ENCODE results near the gene ZNF407.

Gene ZNF407

GRCh38 chr18:74728586-74728985, 130.9 kb downstream of the ZNF407 start:
- DNase-seq (ENCODE audit: low read depth), result no peak

DNA sequence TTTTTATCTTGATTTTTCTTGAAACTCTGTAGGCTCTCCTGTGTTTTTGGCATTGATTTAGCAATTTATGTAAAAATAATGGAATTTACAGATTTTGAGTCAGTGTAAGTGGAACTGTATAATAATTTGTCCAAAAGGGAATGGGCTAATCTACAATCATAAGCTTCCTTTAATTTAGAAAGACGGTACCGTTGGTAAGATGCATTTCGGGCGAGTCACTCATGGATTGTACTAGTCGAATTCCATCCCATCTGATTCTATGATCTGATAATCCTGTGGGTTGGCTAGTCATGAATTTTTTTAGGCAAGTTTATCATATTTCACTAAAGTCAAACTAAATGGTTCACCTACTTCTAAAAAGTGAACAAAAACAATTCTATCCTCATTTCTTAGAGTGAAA, 133.4 kb downstream of the ZNF407 start:
- DNase-seq (ENCODE audit: low read depth), result no peak

- DNase-seq (ENCODE audit: low read depth), result no peak
These were observed 134.7 kb downstream of the ZNF407 start for GRCh38 chr18:74732380-74732779.

GRCh38 chr18:74733598-74733997, 135.9 kb downstream of the ZNF407 start:
- no peak for DNase-seq (ENCODE audit: low read depth)

DNA sequence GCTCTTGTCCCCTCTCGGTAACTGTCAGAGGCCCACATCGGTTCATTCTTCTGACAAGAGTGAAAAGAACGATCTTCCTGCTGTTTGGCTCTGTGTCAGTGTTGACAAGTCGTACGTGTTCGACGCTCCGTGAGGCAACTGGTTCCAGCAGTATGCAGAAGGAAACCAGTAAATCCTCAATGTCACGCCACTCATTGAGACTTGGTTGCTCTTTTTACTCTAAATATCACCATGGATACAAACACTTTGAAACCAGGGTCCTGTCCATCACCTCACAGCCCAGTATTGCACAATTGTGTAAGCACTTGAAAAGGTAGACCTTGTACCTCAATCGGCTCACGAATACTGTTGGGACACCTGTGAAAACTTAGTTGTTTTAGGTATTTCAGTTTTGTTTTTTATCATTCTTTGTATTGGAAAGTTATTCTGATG, 136.4 kb downstream of the ZNF407 start:
- no peak for DNase-seq (ENCODE audit: low read depth)

- no peak for DNase-seq (ENCODE audit: low read depth)
These were observed 142.3 kb downstream of the ZNF407 start for GRCh38 chr18:74739926-74740325.

DNA sequence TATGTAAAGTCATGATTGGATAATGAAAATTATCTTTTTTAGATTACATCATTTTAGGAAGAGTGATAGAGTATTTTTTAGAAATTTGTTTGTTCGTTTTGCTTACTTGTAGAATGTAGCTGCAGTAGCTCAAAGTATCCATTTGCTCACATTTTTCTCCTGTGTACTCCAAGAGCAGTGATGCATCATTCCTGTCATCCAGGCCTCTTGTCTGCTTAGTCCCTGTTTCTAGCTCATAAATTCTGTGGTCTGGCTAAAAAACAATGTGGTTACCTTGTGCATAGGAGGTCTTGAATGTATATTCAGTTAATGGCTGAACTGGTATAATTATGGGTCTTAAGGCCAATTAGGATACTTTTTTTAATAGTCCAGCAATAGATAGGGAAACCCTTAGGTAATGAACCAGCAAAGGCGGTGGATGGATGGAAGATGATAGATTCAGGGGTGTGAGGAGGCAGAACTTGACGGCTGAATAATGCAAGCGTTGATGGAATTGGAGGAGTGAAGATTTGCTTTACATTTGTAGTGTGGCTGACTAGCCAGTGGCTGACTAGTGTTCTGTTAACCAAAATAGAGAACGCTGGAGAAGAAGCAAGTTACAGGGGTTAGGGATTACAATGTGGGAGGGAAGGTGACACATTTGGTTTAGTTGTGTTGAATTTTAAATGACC, 145.0 kb downstream of the ZNF407 start:
- no peak for DNase-seq (ENCODE audit: low read depth)

GRCh38 chr18:74745633-74746403, 148.1 kb downstream of the ZNF407 start:
- no peak for DNase-seq (ENCODE audit: low read depth)

- DNase-seq (ENCODE audit: low read depth), result no peak
These were observed 151.1 kb downstream of the ZNF407 start for GRCh38 chr18:74748809-74749208.

- DNase-seq (ENCODE audit: low read depth), result no peak
These were observed 161.3 kb downstream of the ZNF407 start for GRCh38 chr18:74758995-74759394.

DNA sequence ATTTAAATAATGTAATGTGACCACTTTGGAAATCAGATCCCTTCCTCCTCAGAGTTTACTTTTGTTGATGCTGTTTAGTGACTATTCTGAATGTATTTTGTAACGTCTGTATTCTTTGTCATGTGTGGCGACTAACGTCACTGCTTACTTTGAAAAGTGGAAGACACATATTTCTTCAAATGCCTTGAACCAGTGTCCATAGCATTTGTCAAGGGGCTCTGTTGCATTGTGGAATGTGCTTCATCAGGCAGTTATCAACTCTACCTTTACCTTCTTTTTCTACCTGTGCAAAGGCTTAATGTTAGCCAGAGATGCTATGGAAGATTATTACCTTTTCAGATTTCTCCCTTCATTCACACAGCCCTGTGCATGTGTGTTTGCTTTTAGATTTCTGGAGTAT, 162.4 kb downstream of the ZNF407 start:
- DNase-seq (ENCODE audit: low read depth), result no peak

DNA sequence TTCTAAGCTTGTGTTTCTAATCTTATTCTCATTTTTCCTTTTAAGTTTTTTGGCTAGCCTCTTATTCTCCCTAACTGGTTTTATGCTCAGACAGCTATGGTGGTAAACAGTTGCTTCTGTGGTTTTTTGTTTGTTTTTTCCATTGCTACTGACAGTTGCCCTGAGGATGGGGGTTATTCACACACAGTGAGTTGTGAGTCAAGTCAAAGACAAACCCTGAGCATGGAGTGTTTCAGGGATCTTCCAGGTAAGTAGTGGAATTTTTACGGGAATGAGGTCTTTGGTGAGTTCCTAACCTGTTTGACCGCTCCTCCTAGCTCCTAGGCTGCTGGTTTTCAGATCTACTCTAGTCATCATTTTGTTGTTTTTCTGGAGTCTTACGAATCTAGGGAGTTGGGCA, 162.8 kb downstream of the ZNF407 start:
- no peak for DNase-seq (ENCODE audit: low read depth)

- DNase-seq (ENCODE audit: low read depth), result no peak
These were observed 168.6 kb downstream of the ZNF407 start for GRCh38 chr18:74766251-74766650.

GRCh38 chr18:74768096-74768495, 170.4 kb downstream of the ZNF407 start:
- no peak for DNase-seq (ENCODE audit: low read depth)

- DNase-seq (ENCODE audit: low read depth), result no peak
These were observed 175.5 kb downstream of the ZNF407 start for GRCh38 chr18:74773171-74773624.

GRCh38 chr18:74774486-74774885, 176.8 kb downstream of the ZNF407 start:
- no peak for DNase-seq (ENCODE audit: low read depth)

DNA sequence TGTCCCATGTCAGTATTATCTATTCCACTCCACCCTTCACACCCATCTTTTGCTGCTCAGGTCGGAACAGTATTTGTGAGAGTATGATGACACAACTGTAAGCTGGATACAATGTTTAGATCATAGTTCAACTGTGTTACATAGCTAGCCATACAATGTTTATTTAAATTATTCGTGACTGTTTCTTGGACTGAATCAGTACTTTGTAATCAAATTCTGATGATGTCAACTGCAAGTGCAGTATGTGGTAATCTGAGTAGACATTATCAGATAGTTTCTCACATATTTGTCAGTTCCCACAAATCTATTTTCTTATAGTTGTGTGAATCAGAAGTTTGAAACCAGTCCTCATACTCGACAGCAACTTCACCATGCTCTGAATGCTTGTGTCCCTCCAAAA, 177.6 kb downstream of the ZNF407 start:
- DNase-seq (ENCODE audit: low read depth), result no peak

DNA sequence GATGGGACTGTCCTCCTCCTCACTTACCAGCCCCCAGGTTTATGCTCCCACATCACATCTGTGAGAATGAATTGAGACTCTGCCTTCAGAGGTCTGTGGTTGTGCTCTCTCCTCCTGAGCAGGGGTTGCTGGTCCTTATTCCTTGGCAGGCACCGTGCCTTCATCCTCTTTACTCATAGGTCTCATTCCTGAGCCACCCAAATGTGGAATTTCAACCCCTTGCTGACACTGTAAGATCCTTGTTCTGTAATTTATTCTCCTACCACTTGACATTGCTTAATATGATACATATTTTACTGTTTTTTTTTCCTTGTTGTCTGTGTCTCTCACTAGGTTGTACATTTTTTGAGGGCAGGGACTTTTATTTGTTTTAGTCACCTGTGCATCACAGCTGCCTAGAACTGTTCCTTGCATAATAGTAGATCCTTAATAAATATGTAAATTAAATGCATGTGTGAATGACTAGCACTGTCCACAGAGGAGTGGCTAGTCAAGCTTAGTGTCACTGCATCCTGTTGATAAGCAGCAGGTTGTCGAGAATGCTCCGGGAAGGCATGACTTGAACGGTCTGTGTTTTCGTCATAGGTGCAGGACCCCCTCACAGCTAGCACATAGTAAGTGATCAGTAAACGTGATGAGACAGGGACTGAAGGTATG, 180.6 kb downstream of the ZNF407 start:
- no peak for DNase-seq (ENCODE audit: low read depth)

GRCh38 chr18:74784752-74785151, 187.1 kb downstream of the ZNF407 start:
- no peak for DNase-seq (ENCODE audit: low read depth)

DNA sequence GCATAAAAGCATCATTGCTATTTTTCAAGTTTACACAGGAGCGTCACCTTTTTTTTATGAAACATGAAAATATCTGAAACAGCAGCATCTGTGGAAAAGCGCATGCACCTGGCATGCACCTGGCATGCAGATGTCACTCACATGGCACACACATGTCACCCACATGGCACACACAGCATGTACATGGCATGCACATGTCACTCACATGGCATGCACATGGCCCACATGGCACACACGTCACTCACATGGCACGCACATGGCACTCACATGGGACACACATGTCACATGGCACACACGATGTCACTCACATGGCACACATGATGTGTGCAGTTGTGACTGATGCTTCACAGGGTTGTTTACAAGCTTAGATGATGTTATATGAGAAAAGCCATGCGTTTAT, 188.0 kb downstream of the ZNF407 start:
- no peak for DNase-seq (ENCODE audit: low read depth)

DNA sequence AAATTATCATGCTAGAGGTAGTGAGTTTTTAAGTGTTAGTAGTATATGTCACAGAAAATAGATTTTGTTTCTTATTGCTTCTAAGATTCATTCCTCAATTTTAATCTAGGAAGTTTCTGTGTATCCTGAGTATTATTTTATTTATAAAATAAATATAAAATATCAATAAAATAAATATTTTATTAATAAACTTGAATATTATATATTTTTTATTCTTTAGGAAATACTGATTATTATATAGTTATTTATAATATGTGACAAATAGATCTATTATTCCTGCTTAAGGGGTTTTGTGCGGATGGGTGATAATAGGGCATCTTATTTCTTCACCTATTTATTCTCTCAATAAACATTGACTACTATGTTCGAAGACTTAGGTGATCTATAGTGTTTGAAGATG, 191.0 kb downstream of the ZNF407 start:
- no peak for DNase-seq (ENCODE audit: low read depth)

GRCh38 chr18:74789078-74789477, 191.4 kb downstream of the ZNF407 start:
- no peak for DNase-seq (ENCODE audit: low read depth)

GRCh38 chr18:74790451-74790850, 192.8 kb downstream of the ZNF407 start:
- no peak for DNase-seq (ENCODE audit: low read depth)
